Liver (tissue), 9 donors: ENCODE measurements around the gene MIEF1. TPM values are rescaled to one million over a fixed set of nuclear protein-coding genes. Genes with fewer than 3 reads are reported as not detected.

Source experiments
- DNase-seq: peaks from one replicate; pipeline ENCODE4 v3.0.0-alpha.2; 2017; ENCODE audit warnings: low spot score
- H3K27ac ChIP-seq, 2 donors: one replicate each; pipeline ENCODE4 v1.7.0; 2013; ENCODE audit warnings: inconsistent platforms in 2 of 2, low read length in 2 of 2, control low read depth in 1 of 2, low read depth in 1 of 2, mild to moderate bottlenecking in 1 of 2
- H3K27me3 ChIP-seq, 4 donors: one replicate each; pipeline versions ENCODE4 v1.6.1 to v1.7.0; 2013; ENCODE audit warnings: low read length in 3 of 4, inconsistent platforms in 1 of 4, mild to moderate bottlenecking in 1 of 4, moderate library complexity in 1 of 4; ENCODE audit not compliant: control insufficient read depth in 4 of 4, insufficient read depth in 4 of 4
- H3K36me3 ChIP-seq, 4 donors: one replicate each; pipeline versions ENCODE4 v1.6.1 to v1.7.0; 2013; ENCODE audit warnings: low read length in 3 of 4, mild to moderate bottlenecking in 3 of 4, low read depth in 1 of 4, moderate library complexity in 1 of 4; ENCODE audit not compliant: control insufficient read depth in 4 of 4, insufficient read depth in 3 of 4
- H3K4me1 ChIP-seq, 4 donors: one replicate each; pipeline versions ENCODE4 v1.6.1 to v1.7.0; 2013; ENCODE audit warnings: low read length in 3 of 4, mild to moderate bottlenecking in 3 of 4, moderate library complexity in 1 of 4; ENCODE audit not compliant: control insufficient read depth in 4 of 4, insufficient read depth in 4 of 4
- H3K4me3 ChIP-seq, 3 donors: one replicate each; pipeline versions ENCODE4 v1.6.1 to v1.7.0; 2013; ENCODE audit warnings: low read length in 3 of 3, control low read depth in 1 of 3, low read depth in 1 of 3, mild to moderate bottlenecking in 1 of 3
- H3K9ac ChIP-seq, 2 donors: one replicate each; pipeline ENCODE4 v1.7.0; 2013; ENCODE audit warnings: low read length in 2 of 2, mild to moderate bottlenecking in 2 of 2, moderate library complexity in 2 of 2, control low read depth in 1 of 2, low read depth in 1 of 2
- H3K9me3 ChIP-seq, 4 donors: one replicate each; pipeline versions ENCODE4 v1.6.1 to v1.7.0; 2013; ENCODE audit warnings: low read length in 3 of 4; ENCODE audit not compliant: control insufficient read depth in 4 of 4
- CTCF ChIP-seq: fragments of 150-350 bp; IDR thresholded peaks from 2 replicates; pipeline ENCODE4 v1.5.1; 2017; ENCODE audit warnings: improper control_type of control experiment, low read depth, low read length; ENCODE audit not compliant: missing input control
- EGR1 ChIP-seq, 2 donors: IDR thresholded peaks; 2 replicates each; pipeline ENCODE4 v1.6.1; 2016 to 2018; ENCODE audit warnings: antibody characterized with exemption in 2 of 2, low read depth in 2 of 2
- FOXA1 ChIP-seq: IDR thresholded peaks from 2 replicates; pipeline ENCODE4 v1.6.1; 2016; ENCODE audit warnings: antibody characterized with exemption
- GABPA ChIP-seq, 2 donors: IDR thresholded peaks in 1 of 2; conservative IDR thresholded peaks in 1 of 2; 2 replicates each; pipeline ENCODE4 v1.6.1; 2016; ENCODE audit warnings: antibody characterized with exemption in 2 of 2, mild to moderate bottlenecking in 1 of 2, moderate library complexity in 1 of 2
- HNF4A ChIP-seq, 2 donors: conservative IDR thresholded peaks; 2 replicates each; pipeline ENCODE4 v1.6.1; 2016; ENCODE audit warnings: antibody characterized with exemption in 2 of 2, mild to moderate bottlenecking in 2 of 2
- HNF4G ChIP-seq: IDR thresholded peaks from 2 replicates; pipeline ENCODE4 v1.6.1; 2016; ENCODE audit warnings: antibody characterized with exemption
- NR2F2 ChIP-seq: IDR thresholded peaks from 2 replicates; pipeline ENCODE4 v1.6.1; 2016; ENCODE audit warnings: antibody characterized with exemption
- RAD21 ChIP-seq, 2 donors: IDR thresholded peaks; 2 replicates each; pipeline ENCODE4 v1.6.1; 2016; ENCODE audit warnings: antibody characterized with exemption in 2 of 2, mild to moderate bottlenecking in 2 of 2
- REST ChIP-seq: IDR thresholded peaks from 2 replicates; pipeline ENCODE4 v1.6.1; 2016; ENCODE audit warnings: antibody characterized with exemption, mild to moderate bottlenecking
- RXRA ChIP-seq, 2 donors: IDR thresholded peaks; 2 replicates each; pipeline ENCODE4 v1.6.1; 2017 to 2018; ENCODE audit warnings: antibody characterized with exemption in 2 of 2, mild to moderate bottlenecking in 1 of 2
- SP1 ChIP-seq: IDR thresholded peaks from 2 replicates; pipeline ENCODE4 v1.6.1; 2018; ENCODE audit warnings: antibody characterized with exemption, mild to moderate bottlenecking
- TAF1 ChIP-seq: conservative IDR thresholded peaks from 2 replicates; pipeline ENCODE4 v1.6.1; 2016; ENCODE audit warnings: antibody characterized with exemption, mild to moderate bottlenecking
- WGBS: extraction: QIAGEN DNeasy Blood & Tissue Kit; methylation state at CpG from one replicate; pipeline ENCODE4 v1.1.7; 2013; 5-methylcytosine and 5-hydroxymethylcytosine counted together
- polyA plus RNA-seq, 2 donors: library from polyadenylated mRNA; stranded (reverse) in 1 of 2; unstranded in 1 of 2; fragments of 200-250 nt in 1 of 2; fragments of >200 nt in 1 of 2; fragmentation: Nextera tagmentation in 1 of 2; extraction: Ambion mirVana in 1 of 2; gene quantifications; one replicate each; pipeline versions ENCODE4 v1.2.1 to v1.2.3, GENCODE V29; 2013 to 2015
- total RNA-seq, 2 donors: library from RNA; depleted of rRNA; stranded (reverse); fragments of >200 nt; gene quantifications; one replicate each; pipeline ENCODE4 v1.2.3, GENCODE V29; 2014
- TF ChIP-seq, protein P1 (sequence below): IDR thresholded peaks from 2 replicates; pipeline ENCODE4 v1.6.1; 2016; ENCODE audit warnings: antibody characterized with exemption
- TF ChIP-seq, protein P2 (sequence below): IDR thresholded peaks from 2 replicates; pipeline ENCODE4 v1.6.1; 2016; ENCODE audit warnings: antibody characterized with exemption
- donor health status: healthy.
- donor health status: healthy.
- donor health status: healthy.
- donor health status: healthy.
- donor health status: healthy.

Gene MIEF1
- total and polyA plus RNA-seq, 4 donors, result 12.9 to 31.1 (median 20.7) TPM

DNA sequence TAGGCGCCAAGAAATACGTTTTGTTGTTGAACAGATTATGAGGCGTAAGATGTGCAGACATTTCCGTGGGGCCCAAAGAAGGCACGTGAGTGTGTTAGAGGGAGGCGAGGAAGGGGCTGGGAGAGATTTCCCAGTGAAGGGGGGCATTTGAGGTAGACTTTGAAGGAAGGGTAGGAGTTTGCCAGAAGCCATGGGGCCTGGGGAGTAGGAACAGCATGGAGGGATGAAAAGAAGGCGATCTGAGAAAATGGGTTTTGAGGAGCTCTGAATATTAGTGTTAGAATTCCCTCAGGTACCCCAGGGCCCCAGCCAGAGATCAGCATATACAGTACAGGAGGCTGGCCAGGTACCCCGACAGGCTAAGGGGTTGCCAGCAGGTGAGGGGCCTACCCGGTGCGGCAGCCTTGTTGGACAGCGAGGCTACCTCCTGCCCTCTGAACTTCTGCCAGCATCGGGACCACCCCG, 414 bp upstream of the MIEF1 start:
- no peak for TF ChIP-seq SP1
- TF ChIP-seq CTCF, result no peak
- TF ChIP-seq TAF1, result no peak
- TF ChIP-seq GABPA (IDR thresholded peaks at IDR 0.05 in 1 of 2, conservative IDR thresholded peaks at IDR 0.05 in 1 of 2), result no peak
- no peak for TF ChIP-seq HNF4A (conservative IDR thresholded peaks at IDR 0.05)
- no peak for TF ChIP-seq RAD21 (IDR thresholded peaks at IDR 0.05)
- no peak for TF ChIP-seq RXRA (IDR thresholded peaks at IDR 0.05)
- H3K27ac ChIP-seq, result peak overlapping the region; percentile 81 to 89
- WGBS, result 35% methylated on average over 13 of the region's 13 CpGs

GRCh38 chr22:39502789-39503409, 809 bp downstream of the MIEF1 start:
- Histone ChIP-seq H3K9ac (peak overlapping the region; percentile 74 to 89), H3K27me3 (no peaks in the 10 kb centered on the region), H3K4me1 (peaks cover 11 to 26% (median 23%) of the 10 kb centered on the region in 4 donors), H3K36me3 (peaks cover 8 to 27% (median 22%) of the 10 kb centered on the region in 4 donors), H3K9me3 (no peaks in the 10 kb centered on the region), H3K4me3 (peak overlapping the region; percentile 86 to 88 (median 87)), H3K27ac (peak overlapping the region; percentile 81 to 89)
- no peak for DNase-seq
- TF ChIP-seq HNF4G, result peak; percentile 84
- peak in 1 of 2 donors; percentile 32 for TF ChIP-seq EGR1 (IDR thresholded peaks at IDR 0.05; ENCODE audit: low read depth in 2 of 2)
- peak; percentile 45 to 52 for TF ChIP-seq RXRA (IDR thresholded peaks at IDR 0.05)
- TF ChIP-seq, protein P1, sequence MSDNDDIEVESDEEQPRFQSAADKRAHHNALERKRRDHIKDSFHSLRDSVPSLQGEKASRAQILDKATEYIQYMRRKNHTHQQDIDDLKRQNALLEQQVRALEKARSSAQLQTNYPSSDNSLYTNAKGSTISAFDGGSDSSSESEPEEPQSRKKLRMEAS, result no peak
- peak; percentile 93 to 98 for TF ChIP-seq HNF4A (conservative IDR thresholded peaks at IDR 0.05)
- TF ChIP-seq SP1, result peak; percentile 69
- TF ChIP-seq CTCF, result no peak
- TF ChIP-seq RAD21 (IDR thresholded peaks at IDR 0.05), result peak in 1 of 2 donors; percentile 11
- WGBS, result 3% methylated on average over 18 of the region's 18 CpGs

More for the DNA sequence above, 414 bp upstream of the MIEF1 start:
- H3K36me3 ChIP-seq, result peaks cover 7 to 21% (median 19%) of the 10 kb centered on the region in 4 donors
- DNase-seq, result peak; percentile 58
- H3K9ac ChIP-seq, result peak overlapping the region; percentile 10 to 33
- peaks cover 11 to 26% (median 23%) of the 10 kb centered on the region in 4 donors for H3K4me1 ChIP-seq
- H3K9me3 ChIP-seq, result no peaks in the 10 kb centered on the region
- H3K27me3 ChIP-seq, result no peaks in the 10 kb centered on the region
- H3K4me3 ChIP-seq, result peak overlapping the region; percentile 5 to 88 (median 39)

DNA sequence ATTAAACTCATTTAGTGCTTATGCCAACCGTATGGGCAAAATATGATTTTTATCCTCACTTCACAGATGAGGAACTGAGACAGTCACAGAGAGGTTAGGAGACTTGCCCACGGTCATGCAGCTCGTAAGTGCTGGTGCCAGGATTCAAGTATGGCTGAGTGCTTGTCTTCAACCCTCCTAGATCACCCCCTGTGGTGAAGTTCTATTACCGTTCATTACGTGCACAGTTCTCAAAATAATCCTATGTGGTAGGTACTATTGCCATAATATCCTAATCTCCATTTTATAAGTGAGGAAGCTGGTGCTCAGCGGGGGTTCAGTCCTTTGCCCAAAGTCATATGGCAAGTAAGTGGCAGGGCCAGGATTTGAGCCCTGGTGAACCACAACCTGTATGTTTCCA, 1.5 kb downstream of the MIEF1 start:
- Histone ChIP-seq H3K4me1 (peaks cover 11 to 26% (median 23%) of the 10 kb centered on the region in 4 donors), H3K9ac (peak overlapping the region; percentile 74 to 89)
- TF ChIP-seq CTCF (no peak), RAD21 (IDR thresholded peaks at IDR 0.05) (no peak), TAF1 (no peak), NR2F2 (no peak), REST (no peak), RXRA (IDR thresholded peaks at IDR 0.05) (no peak), EGR1 (IDR thresholded peaks at IDR 0.05; ENCODE audit: low read depth in 2 of 2) (no peak), FOXA1 (no peak), HNF4G (no peak)
- TF ChIP-seq, protein P2, sequence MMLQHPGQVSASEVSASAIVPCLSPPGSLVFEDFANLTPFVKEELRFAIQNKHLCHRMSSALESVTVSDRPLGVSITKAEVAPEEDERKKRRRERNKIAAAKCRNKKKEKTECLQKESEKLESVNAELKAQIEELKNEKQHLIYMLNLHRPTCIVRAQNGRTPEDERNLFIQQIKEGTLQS, result no peak

More for the DNA sequence above, 1.5 kb downstream of the MIEF1 start:
- Histone ChIP-seq H3K4me3 (peak overlapping the region; percentile 86 to 88 (median 87)), H3K9me3 (no peaks in the 10 kb centered on the region), H3K27me3 (no peaks in the 10 kb centered on the region), H3K36me3 (peaks cover 10 to 34% (median 26%) of the 10 kb centered on the region in 4 donors), H3K27ac (peak overlapping the region in 1 of 2 donors; percentile 89)
- WGBS, result 55% methylated on average over 6 of the region's 6 CpGs
- no peak for DNase-seq
